Stimulated activated CD4-positive, alpha-beta T cell treated with anti-CD3 and anti-CD28 coated beads, Interleukin-4, amount 100 ng/mL, for 24 hours (primary cell): ENCODE results near the gene DIO3.

Source experiments
- DNase-seq: peaks from one replicate; pipeline ENCODE4 v3.0.0-alpha.2; 2020

DIO3 gene

DNA sequence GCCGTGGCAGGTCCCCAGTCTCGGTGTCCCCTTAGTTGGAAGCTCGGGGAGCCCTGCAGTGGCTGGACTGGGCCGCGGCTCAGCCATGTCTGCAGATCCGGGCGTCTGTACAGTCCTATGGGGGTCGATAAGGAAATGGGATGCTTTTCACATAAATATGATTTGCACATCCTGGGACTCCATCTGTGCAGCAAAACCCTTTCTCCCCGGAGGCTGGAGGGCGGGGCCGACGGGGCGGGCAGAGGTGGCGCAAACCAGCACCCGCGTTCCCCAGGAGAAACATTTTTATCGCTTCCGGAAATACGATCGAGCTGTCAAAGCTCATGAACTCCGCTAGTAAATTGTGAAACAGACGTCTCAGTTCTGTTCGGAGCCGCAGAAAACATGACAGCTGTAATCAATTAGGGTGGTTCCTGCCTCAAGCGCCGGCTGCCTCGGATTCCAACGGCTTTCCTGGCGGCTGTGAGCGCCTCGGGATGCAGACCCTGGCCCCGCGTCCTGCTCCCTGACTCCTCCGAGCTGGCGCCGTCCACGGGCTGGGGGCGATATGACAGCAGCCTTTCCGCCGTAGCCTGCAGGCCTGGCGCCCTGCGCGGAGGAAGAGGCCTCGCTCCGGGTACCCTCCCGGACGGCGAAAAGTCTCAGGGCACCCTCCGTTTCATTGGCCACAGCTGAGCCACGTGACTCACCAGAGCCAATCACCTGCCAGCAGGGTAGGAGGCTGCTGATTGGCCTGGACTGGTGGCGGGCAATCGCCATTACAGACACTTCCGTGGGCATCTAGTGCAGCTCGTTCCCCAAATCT, 23.0 kb downstream of the DIO3 start:
- DNase-seq: no peak

DNA sequence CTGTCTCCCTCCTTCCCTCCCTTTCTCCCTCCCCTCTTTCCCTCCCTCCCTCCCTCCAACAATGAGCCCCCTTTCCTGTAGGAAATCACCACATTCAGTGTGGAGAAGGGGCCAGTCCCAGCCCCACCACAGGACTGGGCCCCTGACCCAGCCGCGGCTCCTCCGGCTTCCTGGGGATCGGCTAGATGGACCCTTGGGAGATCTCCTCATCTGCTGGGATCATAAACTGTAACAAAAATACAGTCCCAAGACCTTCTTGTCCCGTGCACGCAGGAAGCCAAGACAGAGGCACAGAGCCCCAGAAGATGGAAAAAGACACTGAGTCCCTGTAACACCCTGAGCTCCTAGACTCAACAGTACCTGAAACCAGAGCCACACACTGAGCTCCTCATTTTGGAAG, 23.9 kb downstream of the DIO3 start:
- no peak for DNase-seq

DNA sequence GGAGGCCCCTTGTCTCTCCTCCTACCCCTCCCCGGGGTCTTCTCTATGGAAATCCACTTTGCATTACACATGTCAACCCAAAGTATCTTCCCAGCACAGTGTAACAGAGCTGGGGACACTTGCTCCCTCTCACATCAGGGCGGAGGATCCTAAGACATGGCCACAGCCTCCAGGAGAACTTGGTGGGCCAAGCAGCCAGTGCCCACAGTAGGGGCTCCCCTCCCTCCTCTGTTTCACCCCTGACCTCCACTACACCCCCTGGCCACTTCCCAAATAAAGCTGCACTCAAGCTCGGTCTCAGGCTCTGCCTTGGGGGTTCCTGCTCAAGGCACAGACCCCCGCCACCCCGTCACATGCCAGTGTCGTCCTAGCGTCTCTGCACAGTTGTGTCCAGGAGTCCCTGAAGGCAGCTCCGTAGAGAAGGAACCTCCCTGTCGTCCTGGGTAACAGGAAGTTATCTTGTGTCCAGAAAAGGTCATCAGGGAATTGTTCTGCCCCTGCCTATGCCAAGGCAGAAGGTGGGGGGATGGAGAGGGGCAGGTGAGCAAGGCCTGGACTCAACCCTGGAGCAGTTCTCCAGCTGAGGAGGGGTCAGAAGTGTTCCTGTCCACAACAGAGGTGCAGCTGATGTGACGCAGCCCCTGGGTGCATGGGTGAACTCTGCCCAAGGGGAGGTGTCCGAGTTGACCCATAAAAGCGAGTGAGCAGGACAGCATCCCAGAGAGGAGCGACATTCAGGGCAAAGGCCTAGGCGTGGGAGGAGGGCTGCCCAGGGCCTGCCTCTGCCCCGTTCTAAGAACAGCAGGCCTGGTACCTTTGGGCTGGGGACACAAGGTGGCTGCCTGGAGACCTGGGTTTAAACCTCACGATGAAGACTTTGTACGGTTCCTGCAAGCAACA, 25.5 kb downstream of the DIO3 start:
- DNase-seq: no peak

DNA sequence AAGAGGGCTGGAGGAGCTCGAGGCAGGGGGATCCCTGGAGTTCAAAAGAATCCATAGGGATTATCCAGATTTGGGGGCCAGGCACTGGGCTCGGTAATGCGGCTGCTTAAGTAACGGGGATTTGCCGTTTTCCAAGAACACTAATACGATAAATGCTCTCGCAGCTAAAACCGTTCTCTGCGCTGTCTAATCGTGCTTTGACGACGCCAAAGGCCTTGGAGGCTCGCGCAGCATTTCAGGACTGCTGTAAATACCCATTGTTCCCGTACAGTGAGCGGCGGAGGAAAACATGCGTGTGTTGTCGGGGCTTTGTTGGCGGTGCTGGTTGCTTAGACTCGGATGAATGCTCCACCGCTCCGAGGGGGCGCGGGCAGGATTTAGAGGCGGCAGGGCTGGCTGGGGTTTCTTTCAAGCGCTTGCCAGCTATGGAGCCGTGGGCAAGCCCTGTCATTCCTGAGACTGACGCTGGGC, 26.2 kb downstream of the DIO3 start:
- DNase-seq: no peak

DNA sequence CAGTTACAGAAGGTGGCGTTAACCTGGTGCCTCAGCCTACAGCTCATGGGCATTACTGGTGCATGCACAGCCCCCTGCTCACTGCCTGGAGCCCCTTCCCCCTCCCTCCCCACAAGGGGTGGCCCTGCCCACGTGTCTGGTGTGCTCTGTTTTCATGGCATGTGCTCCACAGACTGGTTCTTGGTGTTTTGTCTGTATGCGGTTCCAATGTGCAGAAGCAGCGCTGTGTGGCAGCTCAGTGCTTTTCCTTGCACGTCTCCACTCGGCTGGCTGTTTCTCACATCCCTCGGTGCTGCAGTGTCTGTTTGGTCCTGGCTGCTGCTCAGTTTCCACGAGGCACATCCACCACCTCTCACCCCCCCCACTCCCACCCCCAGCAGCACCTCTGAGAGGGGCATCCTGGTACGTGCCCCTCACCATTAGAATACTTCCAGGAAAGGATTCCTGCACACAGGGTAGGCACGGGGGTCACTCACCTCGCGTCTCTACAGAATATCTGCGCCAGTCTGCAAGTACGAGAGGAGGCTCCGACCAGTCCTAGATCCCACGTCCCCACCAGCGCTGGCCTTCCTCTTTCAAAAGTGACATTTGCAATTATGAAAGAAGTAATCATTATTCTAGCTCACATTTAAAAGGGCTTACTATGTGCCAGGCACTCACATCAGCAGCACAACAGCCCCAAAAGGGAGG, 27.1 kb downstream of the DIO3 start:
- no peak for DNase-seq

DNA sequence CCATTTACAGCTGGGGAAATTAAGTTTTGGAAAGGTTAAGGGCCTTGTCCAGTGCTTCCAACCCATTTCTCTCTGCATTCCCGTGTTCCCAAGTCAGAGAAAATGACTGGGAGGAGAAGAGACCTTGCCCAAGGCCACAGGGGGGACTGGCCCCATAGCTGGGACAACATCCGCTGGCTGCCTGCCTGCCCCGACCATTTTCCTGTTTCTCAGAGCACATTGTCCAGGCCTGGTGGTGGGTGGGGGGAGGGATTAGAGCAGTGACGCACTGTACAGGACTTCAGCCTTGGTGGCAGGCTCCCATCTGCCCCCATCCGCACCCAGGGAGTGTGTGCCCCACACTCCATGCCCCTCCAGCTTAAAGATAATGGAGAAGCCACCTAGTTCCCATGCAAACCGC, 27.7 kb downstream of the DIO3 start:
- DNase-seq: no peak

DNA sequence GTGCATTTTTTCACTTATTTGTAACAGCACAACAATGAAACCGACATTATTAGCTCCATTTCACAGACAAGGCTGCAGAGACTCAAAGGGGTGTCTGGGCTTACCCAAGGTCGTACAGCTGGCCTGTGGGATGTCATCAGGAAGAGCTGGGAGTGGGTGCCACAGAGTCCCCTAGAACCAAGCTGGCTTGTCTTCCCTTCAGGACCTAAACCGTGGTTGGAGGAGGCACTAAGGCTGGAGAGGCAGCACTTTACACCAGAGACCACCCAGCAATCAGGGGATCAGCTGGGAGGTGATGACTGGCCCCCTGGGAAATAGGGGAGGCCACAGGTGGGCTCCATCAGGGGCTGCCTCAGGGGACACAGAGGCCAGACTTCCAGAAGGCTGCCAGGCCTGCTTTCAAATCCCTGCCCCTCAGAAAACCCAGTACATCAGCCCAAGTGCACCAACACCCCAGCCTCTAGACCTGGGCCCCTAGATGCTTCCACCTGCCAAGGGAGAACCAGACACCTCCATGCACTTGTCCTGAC, 28.3 kb downstream of the DIO3 start:
- DNase-seq: no peak

DNA sequence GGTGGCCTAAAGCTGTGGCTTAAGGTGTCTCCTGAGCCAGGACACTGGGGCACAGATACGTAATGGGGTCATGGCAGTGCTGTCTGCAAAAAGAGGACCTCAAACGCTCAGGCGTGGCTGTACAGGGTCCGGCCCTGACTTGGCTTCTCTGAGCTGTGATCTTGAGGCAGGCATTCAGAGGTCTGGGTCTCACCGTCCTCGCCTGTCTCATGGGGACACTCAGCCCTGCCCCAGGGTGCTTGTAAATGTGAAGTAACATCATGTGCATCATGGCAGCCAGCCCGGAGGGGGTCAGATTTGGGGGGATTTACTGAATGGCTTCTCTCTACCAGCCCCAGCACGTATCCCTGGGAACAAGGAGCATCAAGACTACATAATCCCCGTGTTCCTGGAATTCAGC, 28.8 kb downstream of the DIO3 start:
- DNase-seq: no peak

DNA sequence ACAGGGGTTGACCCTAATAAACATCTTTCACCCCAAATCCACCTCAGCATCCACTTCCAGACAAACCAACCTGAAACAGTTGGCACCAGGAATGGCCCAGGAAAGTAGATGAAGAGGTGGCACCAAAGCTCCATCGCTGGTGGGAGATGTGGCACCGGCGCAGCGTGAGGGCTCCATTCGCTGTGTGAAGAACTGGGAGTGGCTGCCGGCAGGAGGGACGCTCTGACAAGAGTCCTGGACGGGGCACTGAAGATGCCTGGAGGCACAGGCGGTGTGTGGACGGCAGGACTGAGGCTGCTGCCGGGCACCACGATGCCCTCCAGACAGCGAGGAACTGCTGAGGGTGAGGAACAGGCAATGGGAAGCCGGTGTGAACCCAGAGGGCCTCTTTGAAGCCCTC, 29.3 kb downstream of the DIO3 start:
- DNase-seq: no peak

DNA sequence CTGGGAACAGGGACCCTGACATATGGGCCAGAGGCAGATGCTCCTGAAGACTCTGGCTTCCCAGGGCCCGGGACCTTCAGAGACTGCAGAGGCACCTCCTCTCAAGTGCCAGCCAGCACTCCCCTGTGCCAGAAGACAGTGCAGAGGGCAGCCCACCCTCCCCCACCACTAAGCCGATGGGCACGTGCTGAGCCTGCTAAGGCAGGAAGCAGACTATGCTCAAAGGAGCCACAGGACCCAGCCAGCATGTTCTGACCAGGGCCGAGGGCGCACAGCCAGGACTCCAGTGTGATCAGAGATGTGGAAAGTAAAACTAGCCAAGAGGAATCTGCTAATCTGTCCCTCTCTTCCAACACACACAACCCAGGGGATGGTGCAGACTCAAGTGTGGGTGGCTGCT, 29.8 kb downstream of the DIO3 start:
- no peak for DNase-seq

DNA sequence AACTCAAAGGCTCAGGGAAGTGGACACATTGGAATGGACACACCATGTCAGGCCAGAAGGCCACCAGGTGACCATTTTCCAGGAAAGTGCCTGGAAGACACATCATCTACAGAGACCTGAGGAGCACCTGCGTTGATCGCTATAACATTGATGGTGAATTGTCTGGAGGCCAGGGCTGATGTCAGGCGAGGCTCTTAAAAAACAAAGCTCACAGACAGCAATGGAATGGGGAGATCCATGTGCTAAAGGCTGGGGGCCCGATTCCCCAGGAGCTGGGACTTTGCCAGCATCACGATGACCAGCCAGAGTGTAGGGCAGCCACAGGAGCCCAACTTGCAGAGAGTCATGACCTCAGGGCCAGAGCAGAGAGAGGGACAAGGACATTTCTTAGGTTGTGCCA, 30.3 kb downstream of the DIO3 start:
- no peak for DNase-seq

DNA sequence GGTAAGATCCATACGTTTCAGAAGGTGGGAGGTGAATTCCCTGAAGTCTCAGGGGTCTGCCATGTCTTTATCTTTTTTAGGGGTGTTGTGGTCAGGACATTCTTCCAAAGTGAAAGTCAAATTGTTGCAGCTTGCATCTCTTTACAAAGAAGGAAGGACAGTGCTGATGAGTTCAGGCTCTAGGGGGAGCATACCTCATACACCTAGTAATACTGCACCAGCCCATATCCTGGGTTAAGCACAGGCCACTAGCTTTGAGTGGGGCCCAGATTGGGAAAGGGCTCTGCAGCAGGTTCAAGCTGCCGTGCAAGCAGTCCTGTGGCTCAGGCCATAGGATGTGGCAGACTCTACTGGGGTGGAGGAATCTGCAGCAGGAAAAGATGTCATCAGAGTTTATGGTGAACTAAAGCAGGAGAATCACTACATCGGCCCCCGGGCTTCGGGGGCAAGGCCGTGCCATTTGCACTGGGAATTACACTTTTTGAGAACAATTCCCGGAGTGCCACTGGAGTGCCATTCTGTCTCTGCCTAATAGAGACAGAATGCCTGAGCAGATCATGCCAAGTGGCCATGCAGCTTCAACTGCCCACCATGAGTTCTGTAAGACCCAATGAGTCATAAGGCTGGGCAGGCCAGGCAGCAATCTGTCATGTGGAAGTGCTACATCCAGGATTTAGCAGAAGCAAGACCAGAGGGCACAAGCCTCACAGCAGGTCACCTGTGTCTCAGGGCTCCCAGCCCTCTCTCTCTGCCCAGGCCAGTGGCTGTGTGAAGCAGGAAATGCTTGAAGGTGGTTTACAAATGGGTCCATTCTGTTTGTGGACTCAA, 32.3 kb downstream of the DIO3 start:
- no peak for DNase-seq

DNA sequence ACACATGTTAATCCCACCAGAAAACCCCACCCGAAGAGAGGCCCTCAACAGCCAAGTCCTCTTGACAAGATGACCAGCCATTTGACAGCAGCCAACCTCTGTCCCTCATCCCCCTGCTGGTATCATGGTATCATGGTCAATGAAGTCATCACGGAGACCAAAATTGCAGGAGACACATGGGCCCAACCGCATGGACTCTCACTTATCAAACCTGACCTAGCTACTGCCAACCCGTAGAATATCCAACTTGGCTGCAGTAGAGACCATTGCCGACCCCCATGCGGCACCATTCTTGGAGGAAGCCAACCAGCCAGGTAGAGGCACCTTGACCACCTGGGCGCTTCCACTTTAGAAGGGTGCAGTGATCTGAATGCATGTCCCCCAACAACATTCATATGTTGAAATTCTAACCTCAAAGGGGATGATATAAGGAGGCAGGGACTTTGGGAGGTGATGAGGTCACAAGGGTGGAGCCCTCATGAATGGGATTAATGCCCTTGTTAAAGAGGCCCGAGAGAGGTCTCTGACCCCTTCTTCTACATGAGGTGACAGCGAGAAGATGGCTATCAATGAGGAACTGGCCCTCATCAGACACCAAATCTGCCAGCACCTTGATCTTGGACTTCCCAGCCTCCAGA, 33.3 kb downstream of the DIO3 start:
- DNase-seq: no peak

DNA sequence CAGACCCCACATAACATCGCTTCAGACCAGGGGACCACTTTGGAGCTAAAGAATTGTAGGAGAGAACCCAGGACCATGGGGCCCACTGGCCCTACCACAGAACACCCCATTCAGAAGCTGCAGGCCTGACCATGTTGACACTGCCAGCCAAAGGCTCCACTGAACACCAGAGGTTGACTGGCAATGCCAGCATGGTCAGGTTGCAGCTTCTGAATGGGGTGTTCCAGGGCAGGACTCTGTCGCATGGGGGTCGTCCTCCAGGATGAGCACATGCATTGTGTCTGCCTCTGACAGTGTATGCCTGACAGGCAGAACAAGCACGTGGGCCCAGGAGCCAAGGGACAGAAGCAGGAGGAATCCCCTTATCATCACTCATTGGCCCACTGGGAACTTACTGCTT, 34.1 kb downstream of the DIO3 start:
- DNase-seq: no peak

DNA sequence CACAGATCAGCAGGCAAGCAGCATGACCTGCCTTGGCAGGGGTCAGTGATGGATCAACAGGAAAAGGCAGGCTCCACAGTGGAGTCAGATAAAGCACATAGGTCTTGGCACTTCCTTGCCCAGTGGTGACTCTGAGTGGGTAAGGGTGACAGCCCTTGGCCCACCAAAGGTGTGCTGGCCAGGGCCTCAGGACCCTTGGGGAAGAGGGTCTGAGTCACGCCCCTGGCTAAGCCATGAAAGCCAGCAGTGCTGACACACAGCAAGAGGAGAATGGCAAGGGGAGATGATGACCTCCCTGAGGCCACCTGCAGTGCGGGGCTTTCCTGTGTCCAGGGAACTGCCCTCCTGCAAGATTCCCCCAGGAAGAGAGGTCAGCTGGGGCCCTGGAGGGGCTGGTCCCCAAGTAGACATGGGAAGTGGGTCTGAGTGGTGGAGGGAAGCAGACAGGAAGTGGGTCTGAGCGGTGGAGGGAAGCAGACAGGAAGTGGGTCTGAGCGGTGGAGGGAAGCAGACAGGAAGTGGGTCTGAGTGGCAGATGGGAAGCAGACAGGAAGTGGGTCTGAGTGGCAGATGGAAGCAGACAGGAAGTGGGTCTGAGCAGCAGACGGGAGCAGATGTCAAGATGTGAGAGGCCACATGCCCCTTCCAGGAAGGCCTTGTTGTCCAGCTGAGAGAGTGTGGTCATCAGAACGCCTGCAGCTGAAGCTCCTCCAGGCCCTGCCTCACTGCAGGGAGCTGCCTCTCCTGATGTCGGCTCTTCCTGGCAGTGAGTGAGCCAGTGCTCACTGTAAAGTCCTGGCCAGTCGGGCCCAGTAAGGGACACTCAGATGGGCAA, 34.8 kb downstream of the DIO3 start:
- peak; percentile 35 for DNase-seq

DNA sequence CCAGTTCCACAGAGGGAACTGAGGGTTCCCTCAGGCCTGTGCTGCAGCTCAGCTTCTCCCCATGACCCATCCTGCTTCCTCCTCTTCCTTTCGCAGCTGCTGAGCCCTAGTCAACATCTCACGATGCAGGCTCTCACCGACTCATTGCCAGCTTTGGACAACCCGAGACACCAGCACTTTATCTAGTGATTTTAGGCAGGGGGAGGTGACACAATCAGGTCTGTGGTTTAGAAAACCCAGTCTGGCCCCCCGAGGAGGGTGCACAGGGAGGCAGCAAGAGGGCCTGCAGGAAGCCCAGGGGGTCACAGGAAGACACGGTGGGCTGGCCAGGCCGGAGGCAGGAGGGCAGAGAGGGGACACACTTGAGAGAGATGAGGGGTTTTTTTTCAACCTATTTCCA, 35.4 kb downstream of the DIO3 start:
- DNase-seq: no peak

DNA sequence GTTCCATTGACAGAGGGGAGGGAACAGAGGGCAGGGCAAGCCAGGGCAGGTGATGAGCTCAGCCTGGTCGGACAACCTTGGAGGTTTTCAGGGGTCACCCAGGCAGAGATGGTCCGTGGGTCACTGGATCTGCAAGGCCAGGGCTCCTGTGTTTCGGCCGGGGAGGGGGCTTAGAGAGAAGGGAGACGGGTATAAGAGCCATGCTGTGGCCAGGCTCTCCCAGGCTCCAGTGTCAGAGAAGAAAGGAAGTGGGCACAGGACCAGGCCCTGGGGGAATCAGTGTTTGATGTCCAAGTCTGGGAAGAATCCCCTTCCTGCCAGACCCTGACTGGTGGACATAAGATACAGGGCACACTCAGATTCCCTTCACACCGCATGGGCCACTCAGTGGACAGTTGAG, 36.9 kb downstream of the DIO3 start:
- no peak for DNase-seq

DNA sequence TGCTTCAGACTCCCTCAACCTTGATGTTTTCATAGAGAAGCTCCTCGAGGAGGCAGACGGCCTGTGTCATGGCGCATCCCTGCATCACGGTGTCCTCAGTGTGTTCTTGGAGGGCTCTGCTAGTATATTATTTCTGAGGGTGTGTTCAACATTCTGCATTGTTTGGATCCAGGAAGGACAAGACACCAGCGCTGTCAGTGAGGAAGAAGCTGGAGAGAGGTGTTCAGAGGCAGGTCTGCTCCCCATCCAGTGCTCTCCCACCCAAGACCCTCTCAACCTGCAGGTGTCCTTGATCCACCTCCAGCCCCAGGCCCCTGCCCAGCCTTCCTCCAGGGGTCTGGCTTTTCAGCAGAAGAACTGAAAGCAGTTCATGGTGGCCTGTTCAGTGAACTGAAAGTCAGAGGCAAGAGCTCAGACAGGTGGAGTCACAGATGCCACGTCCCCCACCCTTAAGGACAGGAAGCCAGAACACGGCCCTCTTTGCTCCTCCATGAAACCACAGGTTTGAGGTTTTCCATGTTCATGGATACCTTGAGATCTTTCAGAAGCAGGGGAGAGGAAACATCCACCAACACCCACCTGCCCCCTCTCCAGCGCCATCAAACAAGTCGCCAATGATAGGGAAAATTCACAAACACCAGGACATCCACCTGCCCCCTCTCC, 37.4 kb downstream of the DIO3 start:
- no peak for DNase-seq

DNA sequence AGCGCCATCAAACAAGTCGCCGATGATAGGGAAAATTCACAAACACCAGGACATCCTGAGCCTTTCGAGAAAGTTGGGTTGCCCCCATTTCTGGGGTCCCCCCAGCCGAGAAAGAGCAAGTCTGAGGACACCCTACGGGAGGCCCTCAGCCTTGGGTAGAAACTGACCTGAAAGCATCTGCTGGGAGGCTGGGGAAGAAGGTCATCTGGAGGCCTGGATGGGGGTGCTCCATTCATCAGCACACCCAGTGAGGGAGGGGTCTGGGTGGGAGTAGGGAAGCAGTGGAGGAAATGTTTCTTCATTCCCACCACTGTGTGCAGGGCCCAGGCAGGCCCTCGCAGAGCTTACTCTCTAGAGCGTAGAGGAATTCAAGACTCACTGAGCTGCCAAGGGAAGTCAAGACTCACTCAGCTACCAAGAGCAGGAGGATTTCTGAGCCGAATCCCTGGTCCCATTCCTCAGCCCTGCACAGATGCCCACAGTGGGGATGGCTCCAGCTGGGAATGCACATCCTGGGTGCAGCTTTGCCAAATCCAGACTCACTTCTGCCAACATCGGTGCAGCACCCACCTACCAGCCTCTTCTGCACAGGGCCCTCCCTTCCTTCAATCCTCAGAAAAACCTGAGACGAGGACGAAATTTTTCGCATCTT, 38.1 kb downstream of the DIO3 start:
- DNase-seq: no peak
